ENCODE data around the gene PDZD2.

PDZD2 gene

DNA sequence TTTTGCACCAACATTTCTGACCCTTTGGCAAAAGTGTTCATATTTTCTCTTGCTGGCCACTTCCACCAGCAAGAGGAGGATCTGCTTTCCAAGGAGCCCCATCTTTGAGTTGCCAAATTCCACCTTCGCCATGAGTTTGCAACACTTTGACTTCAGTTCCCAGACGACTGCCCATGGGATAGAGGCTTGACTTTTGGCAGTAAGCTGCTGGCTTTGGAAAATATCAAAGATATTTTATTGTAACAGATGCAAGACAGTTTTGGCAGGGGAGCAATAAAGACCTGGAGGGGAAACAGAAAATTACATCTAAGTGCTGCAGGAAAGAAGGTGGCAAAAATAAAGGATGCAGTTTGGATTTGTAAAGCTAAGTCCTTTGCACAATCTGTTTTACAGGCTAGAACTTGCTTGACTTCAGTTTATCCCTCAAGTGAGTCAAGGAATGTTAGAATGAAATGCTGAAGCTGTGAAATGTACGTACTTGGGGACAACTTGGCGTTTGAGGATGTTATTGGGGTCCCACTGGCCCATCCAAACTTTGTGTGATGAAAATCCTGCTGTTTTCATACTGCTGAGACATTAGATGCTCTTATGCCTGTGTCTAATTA lies 302.3 kb downstream of the PDZD2 start:
- TF ChIP-seq, protein P1, sequence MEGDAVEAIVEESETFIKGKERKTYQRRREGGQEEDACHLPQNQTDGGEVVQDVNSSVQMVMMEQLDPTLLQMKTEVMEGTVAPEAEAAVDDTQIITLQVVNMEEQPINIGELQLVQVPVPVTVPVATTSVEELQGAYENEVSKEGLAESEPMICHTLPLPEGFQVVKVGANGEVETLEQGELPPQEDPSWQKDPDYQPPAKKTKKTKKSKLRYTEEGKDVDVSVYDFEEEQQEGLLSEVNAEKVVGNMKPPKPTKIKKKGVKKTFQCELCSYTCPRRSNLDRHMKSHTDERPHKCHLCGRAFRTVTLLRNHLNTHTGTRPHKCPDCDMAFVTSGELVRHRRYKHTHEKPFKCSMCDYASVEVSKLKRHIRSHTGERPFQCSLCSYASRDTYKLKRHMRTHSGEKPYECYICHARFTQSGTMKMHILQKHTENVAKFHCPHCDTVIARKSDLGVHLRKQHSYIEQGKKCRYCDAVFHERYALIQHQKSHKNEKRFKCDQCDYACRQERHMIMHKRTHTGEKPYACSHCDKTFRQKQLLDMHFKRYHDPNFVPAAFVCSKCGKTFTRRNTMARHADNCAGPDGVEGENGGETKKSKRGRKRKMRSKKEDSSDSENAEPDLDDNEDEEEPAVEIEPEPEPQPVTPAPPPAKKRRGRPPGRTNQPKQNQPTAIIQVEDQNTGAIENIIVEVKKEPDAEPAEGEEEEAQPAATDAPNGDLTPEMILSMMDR (IDR thresholded peaks at IDR 0.05; ENCODE audit: borderline replicate concordance, extremely low read depth, low read length, poor library complexity, severe bottlenecking) = no peak
- Histone ChIP-seq H3K27ac (ENCODE audit: low read length) (no peak overlapping the region), H3K4me2 (ENCODE audit: insufficient read depth, low read length) (no peak overlapping the region), H3K9ac (ENCODE audit: low read depth, low read length) (no peak overlapping the region), H3K36me3 (ENCODE audit: insufficient read depth, low read length) (no peaks in the 10 kb centered on the region), H2AFZ (ENCODE audit: low read depth, low read length) (no peak overlapping the region), H3K4me3 (ENCODE audit: low read depth in 1 of 2, low read length in 2 of 2) (no peak overlapping the region), H3K9me3 (ENCODE audit: insufficient read depth, low read length, severe bottlenecking) (no peaks in the 10 kb centered on the region), H4K20me1 (ENCODE audit: insufficient read depth, low read length) (no peaks in the 10 kb centered on the region), H3K79me2 (ENCODE audit: insufficient read depth, low read length) (no peaks in the 10 kb centered on the region), H3K27me3 (ENCODE audit: insufficient read depth, low read length, poor library complexity) (no peaks in the 10 kb centered on the region), H3K4me1 (ENCODE audit: insufficient read depth, low read length) (no peaks in the 10 kb centered on the region)
- ATAC-seq (ENCODE audit: insufficient read depth, low read depth) (no peak), DNase-seq (no peak)

- H2AFZ ChIP-seq (ENCODE audit: low read depth, low read length) = no peak overlapping the region
- no peak overlapping the region for H3K27ac ChIP-seq (ENCODE audit: low read length)
- H3K27me3 ChIP-seq (ENCODE audit: insufficient read depth, low read length, poor library complexity) = no peaks in the 10 kb centered on the region
- H3K36me3 ChIP-seq (ENCODE audit: insufficient read depth, low read length) = no peaks in the 10 kb centered on the region
- no peaks in the 10 kb centered on the region for H4K20me1 ChIP-seq (ENCODE audit: insufficient read depth, low read length)
- ATAC-seq (ENCODE audit: insufficient read depth, low read depth) = no peak
- no peaks in the 10 kb centered on the region for H3K79me2 ChIP-seq (ENCODE audit: insufficient read depth, low read length)
- no peak for DNase-seq
- no peaks in the 10 kb centered on the region for H3K9me3 ChIP-seq (ENCODE audit: insufficient read depth, low read length, severe bottlenecking)
- no peak for TF ChIP-seq EZH2 (IDR thresholded peaks at IDR 0.05; ENCODE audit: borderline replicate concordance, low read depth, low read length, severe bottlenecking)
- TF ChIP-seq, protein P1 (IDR thresholded peaks at IDR 0.05; ENCODE audit: borderline replicate concordance, extremely low read depth, low read length, poor library complexity, severe bottlenecking) = no peak
- no peaks in the 10 kb centered on the region for H3K4me1 ChIP-seq (ENCODE audit: insufficient read depth, low read length)
- no peak overlapping the region for H3K9ac ChIP-seq (ENCODE audit: low read depth, low read length)
- H3K4me3 ChIP-seq (ENCODE audit: low read depth in 1 of 2, low read length in 2 of 2) = no peak overlapping the region
- no peak overlapping the region for H3K4me2 ChIP-seq (ENCODE audit: insufficient read depth, low read length)
These were observed 303.6 kb downstream of the PDZD2 start for GRCh38 chr5:31942546-31942945.

- TF ChIP-seq, protein P1 (IDR thresholded peaks at IDR 0.05; ENCODE audit: borderline replicate concordance, extremely low read depth, low read length, poor library complexity, severe bottlenecking) = no peak
- TF ChIP-seq EZH2 (IDR thresholded peaks at IDR 0.05; ENCODE audit: borderline replicate concordance, low read depth, low read length, severe bottlenecking) = no peak
- H2AFZ ChIP-seq (ENCODE audit: low read depth, low read length) = no peak overlapping the region
- no peak overlapping the region for H3K27ac ChIP-seq (ENCODE audit: low read length)
These were observed 305.9 kb downstream of the PDZD2 start for GRCh38 chr5:31944684-31945445.

More at GRCh38 chr5:31944684-31945445, 305.9 kb downstream of the PDZD2 start:
- Histone ChIP-seq H3K9ac (ENCODE audit: low read depth, low read length) (no peak overlapping the region), H3K4me2 (ENCODE audit: insufficient read depth, low read length) (no peak overlapping the region), H3K4me1 (ENCODE audit: insufficient read depth, low read length) (no peaks in the 10 kb centered on the region), H4K20me1 (ENCODE audit: insufficient read depth, low read length) (no peaks in the 10 kb centered on the region), H3K79me2 (ENCODE audit: insufficient read depth, low read length) (no peaks in the 10 kb centered on the region), H3K27me3 (ENCODE audit: insufficient read depth, low read length, poor library complexity) (no peaks in the 10 kb centered on the region), H3K36me3 (ENCODE audit: insufficient read depth, low read length) (no peaks in the 10 kb centered on the region), H3K9me3 (ENCODE audit: insufficient read depth, low read length, severe bottlenecking) (no peaks in the 10 kb centered on the region), H3K4me3 (ENCODE audit: low read depth in 1 of 2, low read length in 2 of 2) (no peak overlapping the region)
- ATAC-seq (ENCODE audit: insufficient read depth, low read depth) = no peak
- no peak for DNase-seq
